ENCODE results near the gene ALKBH5.

- TF ChIP-seq CTCF (IDR thresholded peaks at IDR 0.05 in 2 of 3, conservative IDR thresholded peaks at IDR 0.05 in 1 of 3; ENCODE audit: borderline replicate concordance in 1 of 3, insufficient read depth in 1 of 3, low read depth in 2 of 3, low read length in 2 of 3) = peak; percentile 44 to 67 (median 55); a peak in 5 of 6 replicates
- TF ChIP-seq REST (IDR thresholded peaks at IDR 0.05; ENCODE audit: low read depth) = no peak
These were observed 42.3 kb upstream of the ALKBH5 start for GRCh38 chr17:18141210-18141803.
